ENCODE data around the gene TRMT61A. TPM values are rescaled to one million over a fixed set of nuclear protein-coding genes. Genes with fewer than 3 reads are reported as not detected.
"Not testable (repeated sequence)": the region's sequence is repeated elsewhere in the genome, so short reads cannot be mapped to it uniquely, and the experiment has no call there.

Gene TRMT61A
- total RNA-seq, 1 experiment from 2014 or later: 18.8 TPM

DNA sequence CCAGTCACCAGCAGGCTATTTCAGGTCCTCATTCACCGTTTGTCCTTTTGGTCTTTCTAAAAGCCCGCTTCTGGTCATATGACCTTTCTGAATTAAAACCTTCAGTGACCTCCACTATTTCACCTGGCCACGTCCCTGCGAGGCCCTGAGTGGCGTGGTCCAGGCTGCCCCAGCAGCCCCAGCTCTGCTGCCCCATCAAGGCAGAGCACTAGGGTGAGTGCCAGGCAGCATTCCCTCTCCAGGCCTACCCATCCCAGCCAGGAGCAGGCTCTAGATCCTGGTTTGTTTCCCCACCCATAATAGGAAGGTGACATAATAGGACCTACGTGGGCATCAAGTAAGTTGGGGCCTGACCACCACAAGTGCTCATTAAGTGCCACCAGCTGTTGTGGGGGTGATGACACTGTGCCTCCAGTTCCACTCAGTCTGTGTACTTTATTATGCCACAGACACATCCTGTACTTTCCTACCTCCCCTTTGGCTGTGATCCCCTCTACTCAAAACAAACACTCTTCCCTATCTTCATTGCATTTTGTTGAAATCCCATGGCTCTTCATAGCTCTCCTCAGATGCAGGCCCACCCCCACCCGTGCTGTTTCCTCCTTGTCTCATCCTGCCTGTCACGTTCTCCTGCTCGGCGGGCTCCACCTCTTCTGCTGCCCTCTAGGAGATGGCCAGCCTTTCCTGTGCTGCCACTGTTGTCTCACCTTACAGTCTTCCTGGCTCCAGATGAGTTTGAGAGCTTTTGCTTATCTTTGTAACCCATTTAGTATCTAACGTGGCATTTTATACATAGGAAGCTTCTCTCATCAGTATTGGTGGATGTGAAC is 27.7 kb upstream of the TRMT61A start:
- Histone ChIP-seq H3K27me3 (replicated peaks) (no peaks in the 10 kb centered on the region), H3K27ac (no peak overlapping the region), H3K4me1 (replicated peaks) (no peaks in the 10 kb centered on the region), H3K4me3 (no peak overlapping the region), H3K9me3 (replicated peaks) (no peaks in the 10 kb centered on the region), H3K36me3 (peaks cover 65% of the 10 kb centered on the region)
- no peak for DNase-seq (ENCODE audit: low read depth in 1 of 2, low spot score in 2 of 2)

DNA sequence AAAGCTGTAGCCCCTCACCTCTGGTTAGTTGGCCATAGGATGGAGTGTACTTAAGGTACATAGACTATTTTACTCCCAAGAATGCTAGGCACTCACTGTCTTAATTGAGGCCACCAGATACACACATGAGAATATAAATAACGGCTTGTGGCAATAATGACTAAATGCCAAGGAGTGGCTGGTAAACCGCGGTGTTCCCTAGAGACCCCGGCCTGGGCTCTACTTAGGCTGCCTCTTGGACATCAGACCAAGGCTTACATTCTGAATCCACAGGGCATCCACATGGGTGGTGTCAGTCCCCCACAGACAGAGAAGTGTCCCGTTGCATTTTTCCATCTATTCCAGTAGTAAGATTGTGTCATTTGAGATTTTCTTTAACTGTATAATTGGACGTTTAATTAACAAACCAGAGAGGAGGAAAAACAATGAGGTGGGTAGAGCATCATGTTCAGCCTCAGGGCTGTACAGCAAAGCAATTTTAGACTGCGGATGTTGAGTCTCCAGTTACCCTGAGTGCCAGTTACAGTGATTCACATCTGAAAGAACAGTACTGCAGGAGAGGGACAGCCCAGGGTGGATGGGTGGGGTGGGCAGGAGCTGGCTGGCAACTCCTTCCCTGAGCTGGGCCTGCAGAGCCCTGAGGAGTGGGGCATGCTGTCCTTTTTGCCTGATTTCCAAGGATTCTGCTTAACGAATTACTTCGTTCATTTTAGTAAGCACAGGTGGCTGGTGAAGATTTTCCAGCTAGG is 26.9 kb upstream of the TRMT61A start:
- no peak overlapping the region for H3K27ac ChIP-seq
- DNase-seq (ENCODE audit: low read depth in 1 of 2, low spot score in 2 of 2): no peak
- no peaks in the 10 kb centered on the region for H3K9me3 ChIP-seq (replicated peaks)
- H3K4me3 ChIP-seq: no peak overlapping the region
- H3K36me3 ChIP-seq: peaks cover 69% of the 10 kb centered on the region
- H3K4me1 ChIP-seq (replicated peaks): no peaks in the 10 kb centered on the region
- no peaks in the 10 kb centered on the region for H3K27me3 ChIP-seq (replicated peaks)

DNA sequence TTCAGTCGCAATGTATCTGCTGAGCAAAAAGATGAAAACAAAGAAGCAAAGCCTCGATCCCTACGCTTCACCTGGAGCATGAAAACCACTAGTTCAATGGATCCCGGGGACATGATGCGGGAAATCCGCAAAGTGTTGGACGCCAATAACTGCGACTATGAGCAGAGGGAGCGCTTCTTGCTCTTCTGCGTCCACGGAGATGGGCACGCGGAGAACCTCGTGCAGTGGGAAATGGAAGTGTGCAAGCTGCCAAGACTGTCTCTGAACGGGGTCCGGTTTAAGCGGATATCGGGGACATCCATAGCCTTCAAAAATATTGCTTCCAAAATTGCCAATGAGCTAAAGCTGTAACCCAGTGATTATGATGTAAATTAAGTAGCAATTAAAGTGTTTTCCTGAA is 26.1 kb upstream of the TRMT61A start:
- H3K27me3 ChIP-seq (replicated peaks): no peaks in the 10 kb centered on the region
- DNase-seq (ENCODE audit: low read depth in 1 of 2, low spot score in 2 of 2): no peak
- no peak overlapping the region for H3K4me3 ChIP-seq
- H3K9me3 ChIP-seq (replicated peaks): no peaks in the 10 kb centered on the region
- no peak overlapping the region for H3K27ac ChIP-seq
- no peaks in the 10 kb centered on the region for H3K4me1 ChIP-seq (replicated peaks)
- peaks cover 72% of the 10 kb centered on the region for H3K36me3 ChIP-seq

DNA sequence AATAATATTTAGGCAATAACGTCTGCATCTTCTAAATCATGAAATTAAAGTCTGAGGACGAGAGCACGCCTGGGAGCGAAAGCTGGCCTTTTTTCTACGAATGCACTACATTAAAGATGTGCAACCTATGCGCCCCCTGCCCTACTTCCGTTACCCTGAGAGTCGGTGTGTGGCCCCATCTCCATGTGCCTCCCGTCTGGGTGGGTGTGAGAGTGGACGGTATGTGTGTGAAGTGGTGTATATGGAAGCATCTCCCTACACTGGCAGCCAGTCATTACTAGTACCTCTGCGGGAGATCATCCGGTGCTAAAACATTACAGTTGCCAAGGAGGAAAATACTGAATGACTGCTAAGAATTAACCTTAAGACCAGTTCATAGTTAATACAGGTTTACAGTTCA is 25.7 kb upstream of the TRMT61A start:
- DNase-seq (ENCODE audit: low read depth in 1 of 2, low spot score in 2 of 2): no peak
- Histone ChIP-seq H3K9me3 (replicated peaks) (no peaks in the 10 kb centered on the region), H3K4me3 (no peak overlapping the region), H3K36me3 (peaks cover 73% of the 10 kb centered on the region), H3K27ac (no peak overlapping the region), H3K4me1 (replicated peaks) (no peaks in the 10 kb centered on the region), H3K27me3 (replicated peaks) (no peaks in the 10 kb centered on the region)

DNA sequence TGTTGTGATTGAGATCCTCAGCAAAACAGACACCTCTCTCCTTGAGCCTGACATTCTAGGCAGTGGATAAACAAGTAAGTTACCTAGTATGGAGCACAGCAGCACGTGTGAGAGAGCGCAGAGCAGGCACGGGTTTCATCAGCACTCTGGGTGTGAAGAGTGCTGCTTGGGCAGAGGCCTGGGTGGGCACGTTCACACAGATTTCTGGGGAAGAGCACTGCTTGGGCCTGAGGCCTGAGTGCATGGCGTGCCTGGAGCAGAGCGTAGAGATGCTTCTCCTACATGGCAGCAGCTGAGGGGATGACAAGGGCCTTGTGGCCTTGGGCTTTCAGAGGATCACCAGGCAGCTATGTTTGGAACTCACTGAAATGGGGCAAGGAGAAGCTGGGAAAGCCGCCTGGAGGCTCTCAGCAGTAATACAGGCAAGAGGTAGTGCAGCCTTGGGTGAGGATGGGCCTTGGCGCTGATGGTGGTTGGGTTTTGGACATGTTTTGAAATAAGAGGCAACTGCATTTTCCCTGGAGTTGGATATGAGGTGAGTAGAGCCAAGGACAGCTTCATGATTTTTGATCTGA is 23.9 kb upstream of the TRMT61A start:
- DNase-seq (ENCODE audit: low read depth in 1 of 2, low spot score in 2 of 2): no peak
- H3K9me3 ChIP-seq (replicated peaks): no peaks in the 10 kb centered on the region
- H3K36me3 ChIP-seq: peaks cover 69% of the 10 kb centered on the region
- no peaks in the 10 kb centered on the region for H3K4me1 ChIP-seq (replicated peaks)
- H3K27ac ChIP-seq: no peak overlapping the region
- no peak overlapping the region for H3K4me3 ChIP-seq
- no peaks in the 10 kb centered on the region for H3K27me3 ChIP-seq (replicated peaks)

DNA sequence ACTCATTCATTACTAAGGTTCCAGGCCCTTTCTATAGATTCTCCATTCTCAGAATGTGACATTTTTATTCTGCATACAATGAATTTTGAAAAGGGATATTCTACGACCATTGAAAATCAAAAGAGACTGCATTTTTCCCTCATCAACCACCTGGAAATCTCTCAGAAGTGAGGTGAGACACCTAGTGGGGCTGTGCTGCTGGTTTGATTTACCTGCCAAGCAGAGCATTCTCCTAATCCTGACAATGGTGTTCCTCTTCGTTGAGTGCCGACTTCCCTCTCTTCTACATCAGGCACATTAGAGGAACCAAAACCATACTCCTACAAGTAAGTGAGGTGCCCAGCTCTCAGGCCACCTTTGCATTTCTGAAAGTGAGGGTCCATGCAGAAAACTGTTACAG is 21.2 kb upstream of the TRMT61A start:
- DNase-seq (ENCODE audit: low read depth in 1 of 2, low spot score in 2 of 2): no peak
- Histone ChIP-seq H3K27ac (no peak overlapping the region), H3K4me1 (replicated peaks) (no peaks in the 10 kb centered on the region), H3K27me3 (replicated peaks) (no peaks in the 10 kb centered on the region), H3K36me3 (peaks cover 46% of the 10 kb centered on the region), H3K9me3 (replicated peaks) (no peaks in the 10 kb centered on the region), H3K4me3 (no peak overlapping the region)

DNA sequence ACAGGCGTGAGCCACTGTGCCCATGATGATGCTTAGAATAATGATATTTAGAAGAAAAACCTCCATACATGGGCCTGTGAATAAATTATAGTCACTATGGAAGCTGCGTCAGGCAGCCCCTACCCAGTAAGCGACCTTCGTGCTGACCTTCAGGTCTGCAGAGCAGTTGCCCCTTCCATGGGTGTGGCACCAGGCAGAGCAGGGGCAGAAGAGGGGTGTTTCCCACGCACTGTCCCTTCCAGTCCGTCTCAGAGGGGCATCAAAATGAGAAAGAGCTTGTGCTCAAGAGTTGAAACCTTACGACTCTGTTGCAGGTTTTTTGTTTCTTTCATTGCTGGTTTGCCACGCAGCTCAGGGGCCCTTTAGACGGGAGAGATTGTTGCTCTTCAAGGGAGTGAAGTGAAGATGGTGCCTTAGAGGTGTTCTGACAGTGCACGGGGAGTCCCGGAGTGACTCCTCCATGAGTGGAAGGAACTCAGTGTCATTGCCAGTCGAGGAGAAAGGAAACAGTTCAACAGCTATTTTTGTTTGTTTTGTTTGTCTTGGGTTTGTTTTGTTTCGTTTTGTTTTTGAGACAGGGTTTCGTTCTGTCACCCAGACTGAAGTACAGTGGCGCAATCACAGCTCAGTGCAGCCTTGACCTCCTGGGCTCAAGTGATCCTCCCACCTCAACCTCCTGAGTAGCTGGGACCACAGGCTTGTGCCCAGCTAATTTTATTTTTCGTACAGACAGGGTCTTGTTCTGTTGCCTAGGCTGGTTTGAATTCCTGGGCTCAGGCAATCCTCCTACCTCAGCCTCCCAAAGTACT is 20.3 kb upstream of the TRMT61A start:
- no peaks in the 10 kb centered on the region for H3K27me3 ChIP-seq (replicated peaks)
- H3K9me3 ChIP-seq (replicated peaks): no peaks in the 10 kb centered on the region
- H3K36me3 ChIP-seq: peaks cover 37% of the 10 kb centered on the region
- DNase-seq (ENCODE audit: low read depth in 1 of 2, low spot score in 2 of 2): no peak
- H3K4me1 ChIP-seq (replicated peaks): no peaks in the 10 kb centered on the region
- no peak overlapping the region for H3K4me3 ChIP-seq
- no peak overlapping the region for H3K27ac ChIP-seq

DNA sequence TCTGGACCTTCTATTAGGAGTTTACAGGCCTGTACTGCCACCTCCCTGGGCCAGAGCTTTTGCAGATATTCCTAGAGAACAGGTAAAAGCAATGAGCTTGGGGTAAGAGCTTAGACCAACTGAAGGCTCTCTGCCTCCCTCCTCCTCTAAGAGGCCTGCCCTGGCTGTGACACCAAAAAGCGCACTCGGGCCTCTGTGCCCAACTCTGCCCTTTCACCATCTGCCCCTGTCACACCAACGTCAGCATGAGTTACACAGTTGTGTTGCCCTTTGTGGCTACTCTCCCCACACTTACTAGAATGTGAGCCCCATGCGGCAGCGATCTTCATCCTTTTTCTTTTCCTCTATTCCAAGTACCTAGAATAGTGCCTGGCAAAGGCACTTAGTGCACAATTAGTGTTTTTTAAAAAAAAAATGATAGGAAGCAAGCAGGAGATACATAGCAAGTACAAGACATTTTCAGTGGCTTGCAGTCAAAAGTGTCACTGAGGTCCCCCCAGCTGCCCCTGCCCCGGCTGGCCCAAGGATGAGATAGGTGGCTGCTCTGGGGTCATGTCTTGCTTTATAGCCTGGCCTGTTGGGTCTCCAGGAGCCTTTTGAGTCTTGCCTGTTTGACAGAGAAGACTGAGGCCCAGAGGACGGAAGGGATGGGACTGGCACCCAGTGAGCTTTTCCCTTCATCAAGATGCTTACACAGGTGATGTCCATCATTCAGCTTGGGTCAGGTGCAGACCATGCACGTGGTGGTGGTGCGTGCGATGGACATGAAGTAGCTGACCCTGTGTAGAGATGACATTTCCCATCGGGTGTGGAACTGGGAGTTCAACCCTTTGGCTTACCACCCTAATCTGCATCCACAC is 18.9 kb upstream of the TRMT61A start:
- DNase-seq (ENCODE audit: low read depth in 1 of 2, low spot score in 2 of 2): no peak
- no peaks in the 10 kb centered on the region for H3K27me3 ChIP-seq (replicated peaks)
- no peaks in the 10 kb centered on the region for H3K4me1 ChIP-seq (replicated peaks)
- H3K9me3 ChIP-seq (replicated peaks): no peaks in the 10 kb centered on the region
- no peak overlapping the region for H3K4me3 ChIP-seq
- no peak overlapping the region for H3K27ac ChIP-seq
- H3K36me3 ChIP-seq: peaks cover 26% of the 10 kb centered on the region

DNA sequence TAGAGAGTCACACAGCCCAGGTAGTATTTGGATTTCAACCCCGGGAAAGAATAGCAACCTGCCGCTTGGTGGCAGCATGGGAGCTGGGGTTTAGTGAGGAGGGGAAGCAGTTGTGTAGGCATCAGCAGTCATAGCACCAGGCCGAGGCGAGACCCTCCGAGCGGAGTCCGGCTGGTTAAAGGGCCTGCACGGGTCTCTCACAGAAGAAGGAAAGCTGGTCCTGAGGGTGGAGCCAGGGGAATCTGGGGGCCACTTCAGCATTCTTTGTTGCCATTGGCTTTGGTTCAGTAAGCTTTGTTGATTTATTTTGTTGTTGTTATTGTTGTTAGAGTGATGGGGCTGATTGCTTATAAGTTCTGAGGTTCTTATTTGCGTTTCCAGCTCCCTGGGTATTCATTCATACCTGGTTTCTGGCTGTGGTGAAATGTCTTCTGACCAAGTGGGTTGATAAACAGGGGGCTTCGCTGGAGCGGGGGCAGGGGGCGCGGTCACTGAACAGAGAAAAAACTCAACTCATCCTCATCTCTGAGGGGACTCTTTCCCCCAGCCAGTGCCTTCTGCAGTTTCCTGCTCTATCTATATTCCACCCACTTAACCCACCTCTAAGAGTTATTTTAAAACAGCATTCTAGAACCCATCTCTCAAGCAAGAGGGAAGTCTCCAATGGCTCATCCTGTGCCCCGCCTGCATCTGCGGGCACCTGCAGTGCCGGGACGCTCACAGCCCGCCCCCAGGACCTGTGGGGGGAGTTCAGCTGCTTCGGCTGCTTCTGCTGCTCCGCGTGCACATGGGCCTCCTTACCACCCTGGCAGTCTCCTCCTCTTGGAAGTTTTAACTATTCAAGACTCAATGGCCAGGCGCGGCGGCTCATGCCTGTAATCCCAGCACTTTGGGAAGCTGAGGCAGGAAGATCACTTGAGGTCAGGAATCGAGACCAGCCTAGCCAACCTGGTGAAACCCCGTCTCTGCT is 18.0 kb upstream of the TRMT61A start:
- Histone ChIP-seq H3K27ac (no peak overlapping the region), H3K9me3 (replicated peaks) (no peaks in the 10 kb centered on the region), H3K4me1 (replicated peaks) (no peaks in the 10 kb centered on the region), H3K4me3 (no peak overlapping the region), H3K36me3 (peaks cover 20% of the 10 kb centered on the region), H3K27me3 (replicated peaks) (no peaks in the 10 kb centered on the region)
- no peak for DNase-seq (ENCODE audit: low read depth in 1 of 2, low spot score in 2 of 2)

DNA sequence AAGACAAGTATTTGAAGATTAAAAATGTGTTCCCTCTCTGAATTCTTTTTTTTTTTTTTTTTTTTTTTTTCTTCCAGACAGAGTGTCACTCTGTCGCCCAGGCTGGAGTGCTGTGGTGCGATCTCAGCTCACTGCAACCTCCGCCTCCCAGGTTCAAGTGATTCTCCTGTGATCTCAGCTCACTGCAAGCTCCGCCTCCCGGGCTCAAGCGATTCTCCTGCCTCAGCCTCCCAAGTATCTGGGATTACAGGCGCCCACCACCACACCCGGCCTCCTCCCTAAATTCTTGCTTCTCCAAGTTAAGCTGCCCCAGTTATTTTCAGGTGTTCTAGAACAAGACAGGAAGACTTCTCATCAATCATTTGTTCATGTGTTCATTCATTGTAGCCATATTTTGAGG is 16.8 kb upstream of the TRMT61A start:
- DNase-seq (ENCODE audit: low read depth in 1 of 2, low spot score in 2 of 2); H3K4me1 ChIP-seq (replicated peaks); H3K4me3 ChIP-seq; H3K27ac ChIP-seq; H3K9me3 ChIP-seq (replicated peaks); H3K27me3 ChIP-seq (replicated peaks): not testable (repeated sequence)
- H3K36me3 ChIP-seq: peaks cover 13% of the 10 kb centered on the region

DNA sequence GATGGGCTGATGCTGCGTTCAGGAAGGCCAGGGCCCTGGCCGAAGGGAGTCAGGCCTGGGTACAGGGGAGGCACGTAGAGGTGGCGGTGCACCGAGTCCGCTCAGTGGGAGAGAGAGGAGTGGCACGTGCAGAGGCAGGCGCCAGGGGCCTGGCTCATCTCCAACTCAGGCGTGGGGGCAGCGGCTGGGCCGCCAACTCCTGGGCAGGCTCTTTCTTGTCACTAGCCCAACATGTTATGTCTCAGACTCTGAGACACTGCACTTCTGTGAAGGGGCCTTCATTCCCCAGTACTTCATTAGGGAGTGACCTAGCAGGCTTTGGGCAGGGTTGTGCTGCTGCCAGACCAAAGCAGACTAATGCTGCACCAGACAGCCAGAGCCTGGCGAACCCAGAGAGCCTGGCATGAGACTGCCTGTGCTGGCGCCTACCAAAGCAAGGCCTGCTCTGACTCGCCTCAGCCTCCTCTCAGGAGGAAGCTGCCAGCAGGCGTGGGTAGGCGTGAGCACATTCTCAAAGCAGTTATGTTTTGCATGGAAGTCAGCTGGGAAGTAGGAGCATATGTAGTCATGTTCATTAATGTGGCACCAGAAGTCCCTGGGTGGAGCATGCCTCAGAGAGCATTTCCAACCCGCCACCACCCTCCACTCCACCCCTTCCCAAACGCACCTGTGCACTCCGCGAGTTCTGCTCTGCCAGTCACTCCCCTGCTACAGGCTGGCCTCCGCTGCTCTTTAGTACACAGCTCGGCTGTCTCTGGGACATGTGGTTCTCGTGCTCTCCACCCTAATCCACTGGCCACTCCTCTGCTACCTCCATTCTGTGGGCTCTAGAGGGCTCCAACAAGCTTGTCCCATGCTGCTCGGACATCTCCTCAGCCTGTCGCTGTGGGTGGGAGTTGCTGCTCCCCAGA is 16.0 kb upstream of the TRMT61A start:
- no peaks in the 10 kb centered on the region for H3K4me1 ChIP-seq (replicated peaks)
- no peak for DNase-seq (ENCODE audit: low read depth in 1 of 2, low spot score in 2 of 2)
- H3K27me3 ChIP-seq (replicated peaks): no peaks in the 10 kb centered on the region
- no peak overlapping the region for H3K27ac ChIP-seq
- H3K4me3 ChIP-seq: no peak overlapping the region
- H3K9me3 ChIP-seq (replicated peaks): no peaks in the 10 kb centered on the region
- H3K36me3 ChIP-seq: peaks cover 7% of the 10 kb centered on the region; the same call in 1 of the 2 replicates

Data from SJSA1 (cell line).